Inflammatory macrophage treated with lipopolysaccharide for 1 hour (primary cell): ENCODE measurements around the gene FBXL13.
"Not testable (repeated sequence)": the region's sequence is repeated elsewhere in the genome, so short reads cannot be mapped to it uniquely, and the experiment has no call there.

Experiments used
- DNase-seq, 2 donors: peaks; one replicate each; pipeline ENCODE4 v3.0.0-alpha.2; 2020 to 2022

Gene FBXL13

DNA sequence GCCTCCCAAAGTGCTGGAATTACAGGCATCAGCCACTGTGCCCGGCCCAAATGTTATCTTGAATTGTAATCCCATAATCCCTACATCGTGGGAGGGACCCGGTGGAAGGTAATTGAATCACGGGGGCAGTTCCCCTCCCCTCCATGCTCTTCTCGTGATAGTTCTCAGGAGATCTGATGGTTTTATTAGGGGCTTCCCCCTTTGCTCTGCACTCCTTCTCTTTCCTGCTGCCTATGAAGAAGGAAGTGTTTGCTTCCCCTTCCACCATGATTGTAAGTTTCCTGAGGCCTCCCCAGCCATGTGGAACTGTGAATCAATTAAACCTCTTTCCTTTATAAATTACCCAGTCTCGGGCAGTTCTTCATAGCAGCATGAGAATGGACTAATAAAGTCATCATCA is 3.6 kb upstream of the FBXL13 start:
- peak; percentile 33 to 49 for DNase-seq

DNA sequence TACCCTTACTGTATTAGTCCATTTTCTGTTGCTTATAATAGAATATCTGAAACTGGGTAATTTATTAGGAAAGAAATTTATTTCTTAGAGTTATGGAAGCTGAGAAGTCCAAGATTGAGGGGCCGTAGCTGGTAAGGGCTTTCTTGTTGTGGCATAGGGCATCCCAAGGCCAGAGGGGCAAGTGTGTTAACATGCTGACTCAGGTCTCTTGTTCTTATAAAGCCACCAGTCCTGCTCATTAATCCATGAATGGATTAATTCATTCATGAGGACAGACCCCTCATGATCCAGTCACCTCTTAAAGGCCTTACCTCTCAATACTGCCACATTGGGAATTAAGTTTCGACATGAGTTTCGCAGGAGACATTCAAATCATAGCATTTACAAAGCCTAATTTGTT is 2.7 kb upstream of the FBXL13 start:
- DNase-seq = no peak

DNA sequence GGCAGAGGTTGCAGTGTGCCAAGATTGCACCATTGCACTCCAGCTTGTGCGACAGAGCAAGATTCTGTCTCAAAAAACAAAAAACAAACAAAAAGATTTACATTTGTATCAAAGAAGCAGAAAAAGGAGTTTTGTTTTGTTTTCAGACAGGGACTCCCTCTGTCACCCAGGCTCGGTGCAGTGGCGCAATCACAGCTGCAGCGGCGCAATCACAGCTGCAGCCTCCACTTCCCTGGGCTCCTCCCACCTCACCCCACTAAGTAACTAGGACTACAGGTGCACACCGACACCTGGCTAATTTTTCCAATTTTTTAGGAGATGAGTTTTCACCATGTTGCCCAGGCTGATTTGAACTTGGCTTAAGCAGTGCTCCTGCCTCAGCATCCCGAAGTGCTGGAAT is 2.2 kb upstream of the FBXL13 start:
- peak; percentile 35 to 41 for DNase-seq

- peak; percentile 50 to 64 for DNase-seq
Measured at GRCh38 chr7:103075337-103075918, 832 bp upstream of the FBXL13 start.

GRCh38 chr7:103073989-103074518 is 542 bp downstream of the FBXL13 start:
- no peak for DNase-seq

- DNase-seq = no peak
Measured at GRCh38 chr7:103071000-103071399, 3.6 kb downstream of the FBXL13 start.

DNA sequence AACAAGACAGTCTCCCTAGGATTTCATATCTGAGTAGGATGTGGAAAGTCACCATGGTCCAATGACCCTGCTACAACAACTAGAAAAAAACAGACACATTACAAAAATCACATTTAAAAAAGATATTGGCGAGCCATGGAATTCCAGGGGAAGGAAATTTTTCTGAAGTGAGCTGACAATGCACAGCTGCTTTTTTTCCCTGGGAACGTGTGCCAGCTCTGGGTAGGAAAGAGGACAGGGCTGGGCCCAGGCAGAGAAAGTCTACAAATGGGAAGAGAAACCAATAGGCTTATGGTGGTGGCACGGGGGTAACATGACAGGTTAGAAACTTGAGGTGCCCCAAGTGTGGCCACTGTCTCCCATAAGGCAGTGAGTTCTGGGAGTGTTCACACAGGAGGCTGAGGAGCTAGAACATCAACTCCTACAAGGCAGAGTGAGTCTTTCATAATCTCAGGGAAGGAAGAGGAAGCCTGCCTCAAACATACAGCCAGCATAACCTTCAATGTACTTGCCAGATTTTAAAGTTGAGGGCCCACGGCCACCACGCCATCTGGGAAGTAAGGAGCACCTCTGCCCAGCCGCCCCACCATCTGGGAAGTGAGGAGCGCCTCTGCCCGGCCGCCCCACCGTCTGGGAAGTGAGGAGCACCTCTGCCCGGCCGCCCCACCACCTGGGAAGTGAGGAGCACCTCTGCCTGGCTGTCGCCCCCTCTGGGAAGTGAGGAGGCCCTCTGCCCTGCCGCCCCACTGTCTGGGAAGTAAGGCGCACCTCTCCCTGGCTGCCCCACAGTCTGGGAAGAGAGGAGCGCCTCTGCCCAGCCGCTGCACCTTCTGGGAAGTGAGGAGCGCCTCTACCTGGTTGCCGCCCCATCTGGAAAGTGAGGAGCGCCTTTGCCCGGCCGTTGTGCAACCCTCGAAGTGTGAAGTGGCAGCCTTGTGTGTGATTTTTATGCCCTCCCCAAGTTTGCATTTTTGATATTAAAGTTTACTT is 5.9 kb downstream of the FBXL13 start:
- no peak for DNase-seq

- peak; percentile 16 to 41 for DNase-seq
Measured at GRCh38 chr7:103065667-103066066, 8.9 kb downstream of the FBXL13 start.

- no peak for DNase-seq
Measured at GRCh38 chr7:103063895-103064294, 10.7 kb downstream of the FBXL13 start.

DNA sequence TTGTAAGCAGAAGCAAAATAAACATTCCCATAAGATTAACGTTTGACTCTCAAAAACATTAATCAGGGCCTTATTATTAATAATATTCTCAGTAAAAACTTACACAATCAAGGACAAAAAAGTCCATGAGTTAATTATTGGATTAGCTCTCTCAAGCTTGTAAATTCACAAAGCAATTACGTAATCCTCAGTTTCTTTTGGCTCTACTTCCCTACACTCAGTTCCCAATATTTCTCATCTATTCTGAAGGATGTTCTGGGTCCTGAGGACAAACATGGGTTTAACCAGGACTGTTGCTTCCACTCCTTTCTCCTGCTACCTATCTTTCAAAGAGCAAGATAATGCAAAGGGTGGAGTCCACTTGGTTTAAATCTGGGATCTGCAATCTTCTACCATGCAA is 15.1 kb downstream of the FBXL13 start:
- DNase-seq = peak; percentile 40 to 57

GRCh38 chr7:103058122-103058521 is 16.5 kb downstream of the FBXL13 start:
- DNase-seq = no peak

DNA sequence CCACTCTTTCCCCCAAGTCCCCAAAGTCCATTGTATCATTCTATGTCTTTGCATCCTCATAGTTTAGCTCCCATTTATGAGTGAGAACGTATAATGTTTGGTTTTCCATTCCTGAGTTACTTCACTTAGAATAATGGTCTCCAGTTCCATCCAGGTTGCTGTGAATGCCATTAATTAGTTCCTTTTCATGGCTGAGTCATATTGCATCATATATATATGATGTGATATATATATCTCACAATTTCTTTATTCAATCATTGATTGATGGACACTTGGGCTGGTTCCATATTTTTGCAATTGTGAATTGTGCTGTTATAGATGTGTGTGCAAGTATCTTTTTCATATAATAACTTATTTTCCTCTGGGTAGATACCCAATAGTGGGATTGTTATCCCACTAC is 18.6 kb downstream of the FBXL13 start:
- not testable (repeated sequence) for DNase-seq

GRCh38 chr7:103051519-103051918 is 23.1 kb downstream of the FBXL13 start:
- no peak for DNase-seq

DNA sequence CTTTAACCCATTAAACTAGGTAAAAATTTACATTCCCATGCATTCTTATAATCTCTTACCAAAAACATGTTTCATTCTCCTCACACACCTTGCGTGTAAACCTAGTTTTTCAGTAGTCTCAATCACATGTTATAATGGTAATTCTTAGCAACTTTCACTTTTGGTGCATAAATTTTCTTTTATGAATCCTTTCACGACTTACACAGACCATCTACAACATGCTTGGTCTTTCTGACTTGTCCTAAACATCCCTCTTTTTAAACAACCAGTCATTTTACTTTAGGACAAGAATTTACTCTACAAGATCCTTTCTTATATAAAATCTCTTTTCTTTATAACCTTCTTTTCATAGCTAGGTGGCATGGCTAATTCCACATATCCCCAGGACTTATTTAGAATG is 25.8 kb downstream of the FBXL13 start:
- no peak for DNase-seq

- DNase-seq = not testable (repeated sequence)
Measured at GRCh38 chr7:103041815-103042214, 32.8 kb downstream of the FBXL13 start.

DNA sequence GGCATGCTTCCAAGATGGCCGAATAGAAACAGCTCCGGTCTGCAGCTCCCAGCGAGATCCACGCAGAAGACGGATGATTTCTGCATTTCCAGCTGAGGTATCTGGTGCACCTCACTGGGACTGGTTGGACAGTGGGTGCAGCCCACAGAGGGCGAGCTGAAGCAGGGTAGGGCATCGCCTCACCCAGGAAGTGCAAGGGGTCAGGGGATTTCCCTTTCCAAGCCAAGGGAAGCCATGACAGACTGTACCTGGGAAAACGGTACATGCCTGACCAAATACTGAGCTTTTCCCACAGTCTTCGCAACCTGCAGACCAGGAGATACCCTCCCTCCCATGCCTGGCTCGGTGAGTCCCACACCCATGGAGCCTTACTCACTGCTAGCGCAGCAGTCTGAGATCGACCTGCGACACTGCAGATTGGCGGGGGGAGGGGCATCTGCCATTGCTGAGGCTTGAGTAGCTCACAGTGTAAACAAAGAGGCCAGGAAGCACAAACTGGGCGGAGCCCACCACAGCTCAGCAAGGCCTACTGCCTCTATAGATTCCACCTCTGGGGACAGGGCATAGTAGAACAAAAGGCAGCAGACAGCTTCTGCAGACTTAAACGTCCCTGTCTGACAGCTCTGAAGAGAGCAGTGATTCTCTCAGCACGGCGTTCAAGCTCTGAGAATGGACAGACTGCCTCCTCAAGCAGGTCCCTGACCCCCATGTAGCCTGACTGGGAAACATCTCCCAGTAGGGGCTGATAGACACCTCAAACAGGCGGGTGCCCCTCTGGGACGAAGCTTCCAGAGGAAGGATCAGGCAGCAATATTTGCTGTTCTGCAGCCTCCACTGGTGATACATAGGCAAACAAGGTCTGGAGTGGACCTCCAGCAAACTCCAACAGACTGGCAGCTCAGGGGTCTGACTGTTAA is 36.5 kb downstream of the FBXL13 start:
- DNase-seq = not testable (repeated sequence)

- DNase-seq = no peak
Measured at GRCh38 chr7:103037476-103037822, 37.1 kb downstream of the FBXL13 start.

- not testable (repeated sequence) for DNase-seq
Measured at GRCh38 chr7:103034318-103034717, 40.3 kb downstream of the FBXL13 start.

- no peak for DNase-seq
Measured at GRCh38 chr7:103031781-103032180, 42.8 kb downstream of the FBXL13 start.

- no peak for DNase-seq
Measured at GRCh38 chr7:103031024-103031423, 43.6 kb downstream of the FBXL13 start.

GRCh38 chr7:103025341-103025740 is 49.3 kb downstream of the FBXL13 start:
- DNase-seq = no peak

GRCh38 chr7:103023578-103023977 is 51.0 kb downstream of the FBXL13 start:
- not testable (repeated sequence) for DNase-seq

DNA sequence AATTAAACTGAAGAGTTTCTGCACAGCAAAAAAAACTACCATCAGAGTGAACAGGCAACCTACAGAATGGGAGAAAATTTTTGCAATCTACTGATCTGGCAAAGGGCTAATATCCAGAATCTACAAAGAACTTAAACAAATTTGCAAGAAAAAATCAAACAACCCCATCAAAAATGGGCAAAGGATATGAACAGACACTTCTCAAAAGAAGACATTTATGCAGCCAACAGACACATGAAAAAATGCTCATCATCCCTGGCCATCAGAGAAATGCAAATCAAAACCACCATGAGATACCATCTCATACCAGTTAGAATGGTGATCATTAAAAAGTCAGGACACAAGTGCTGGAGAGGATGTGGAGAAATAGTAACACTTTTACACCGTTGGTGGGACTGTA is 53.1 kb downstream of the FBXL13 start:
- DNase-seq = not testable (repeated sequence)
